Stimulated activated CD8-positive, alpha-beta memory T cell treated with anti-CD3 and anti-CD28 coated beads, Interleukin-15, amount 100 ng/mL, for 24 hours (primary cell): ENCODE data around the gene KEAP1.
"Not testable (repeated sequence)": the region's sequence is repeated elsewhere in the genome, so short reads cannot be mapped to it uniquely, and the experiment has no call there.

Experiments
- DNase-seq: peaks from one replicate; pipeline ENCODE4 v3.0.0-alpha.2; 2020; ENCODE audit warnings: low read depth

Gene KEAP1

DNA sequence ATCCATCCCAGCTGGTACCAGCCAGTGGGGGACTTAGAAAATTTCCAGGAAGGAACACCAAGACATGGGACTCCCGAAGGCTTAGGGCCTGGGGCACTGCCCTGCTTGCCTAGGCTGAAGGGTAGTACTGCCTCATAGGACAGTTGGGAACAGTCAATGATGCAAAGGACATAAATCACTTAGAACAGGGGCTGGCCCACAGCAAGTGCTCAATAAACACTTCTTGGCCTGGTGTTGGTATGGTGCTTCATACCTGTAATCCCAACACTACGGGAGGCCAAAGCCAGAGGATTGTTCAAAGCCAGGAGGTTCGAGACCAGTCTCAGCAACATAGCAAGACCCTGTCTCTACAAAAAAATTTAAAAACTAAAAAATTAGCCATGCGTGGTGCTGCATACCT, 5.8 kb downstream of the KEAP1 start:
- DNase-seq: no peak

DNA sequence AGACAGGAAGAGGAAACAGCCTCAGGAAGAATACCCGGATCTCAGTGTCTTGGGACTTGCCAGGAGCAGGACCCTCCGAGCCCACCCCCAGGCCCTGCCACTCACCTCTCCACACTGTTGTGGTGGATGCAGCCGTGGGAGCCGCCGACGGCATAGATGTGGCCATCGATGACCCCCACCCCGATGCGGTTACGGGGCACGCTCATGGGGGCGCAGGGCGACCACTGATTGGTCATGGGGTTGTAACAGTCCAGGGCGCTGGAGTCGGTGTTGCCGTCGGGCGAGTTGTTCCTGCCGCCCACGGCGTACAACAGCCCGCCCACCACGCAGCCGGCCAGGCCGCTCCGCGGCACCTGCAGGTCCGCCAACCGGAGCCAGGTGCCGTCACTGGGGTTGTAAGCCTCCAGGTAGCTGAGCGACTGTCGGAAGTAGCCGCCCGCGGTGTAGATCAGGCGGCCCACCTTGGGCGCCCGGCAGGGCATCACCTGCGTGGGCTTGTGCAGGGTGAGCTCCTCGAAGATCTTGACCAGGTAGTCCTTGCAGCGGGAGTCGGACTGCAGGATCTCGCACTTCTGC, 11.6 kb downstream of the KEAP1 start:
- DNase-seq: no peak

DNA sequence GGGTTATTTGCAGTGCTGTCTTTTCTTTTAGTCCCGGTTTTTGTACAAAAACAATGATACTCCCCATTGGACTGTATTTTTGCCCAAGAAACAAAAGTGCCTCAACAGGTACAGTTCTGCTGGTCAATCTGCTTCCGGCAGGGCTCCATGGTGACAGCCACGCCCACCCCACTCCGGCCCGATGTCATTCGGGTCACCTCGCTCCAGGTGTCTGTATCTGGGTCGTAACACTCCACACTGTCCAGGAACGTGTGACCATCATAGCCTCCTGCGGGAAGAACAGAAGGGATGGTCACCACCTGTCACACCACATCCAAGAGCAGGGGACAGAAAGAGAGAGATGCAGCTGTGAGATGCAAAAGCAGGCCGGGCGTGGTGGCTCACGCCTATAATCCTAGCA, 16.6 kb downstream of the KEAP1 start:
- DNase-seq: no peak

DNA sequence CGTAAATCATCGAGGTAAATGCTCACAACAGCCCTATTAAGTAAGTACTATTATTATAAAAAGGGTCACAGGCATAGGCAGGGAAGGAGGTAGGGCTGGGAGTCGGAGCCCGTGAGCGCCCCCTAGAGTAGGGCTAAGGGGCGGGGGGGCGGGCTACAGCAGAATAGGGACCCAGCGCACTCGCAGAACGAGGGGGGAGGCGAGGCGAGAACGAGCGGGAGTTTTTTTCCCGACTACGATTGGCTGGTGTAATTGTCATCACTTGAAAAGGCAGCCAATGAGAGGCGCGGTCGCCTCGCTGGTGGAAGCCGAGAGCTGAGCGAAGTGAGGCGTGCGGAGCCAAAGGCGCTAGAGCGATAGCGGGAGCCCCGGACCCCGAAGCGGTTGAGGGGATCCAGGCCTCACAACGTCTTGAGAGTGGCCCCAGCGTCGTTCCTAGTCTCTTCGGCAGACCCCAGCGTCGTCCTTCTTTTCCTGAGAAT, 24.2 kb downstream of the KEAP1 start:
- peak; percentile 54 for DNase-seq

DNA sequence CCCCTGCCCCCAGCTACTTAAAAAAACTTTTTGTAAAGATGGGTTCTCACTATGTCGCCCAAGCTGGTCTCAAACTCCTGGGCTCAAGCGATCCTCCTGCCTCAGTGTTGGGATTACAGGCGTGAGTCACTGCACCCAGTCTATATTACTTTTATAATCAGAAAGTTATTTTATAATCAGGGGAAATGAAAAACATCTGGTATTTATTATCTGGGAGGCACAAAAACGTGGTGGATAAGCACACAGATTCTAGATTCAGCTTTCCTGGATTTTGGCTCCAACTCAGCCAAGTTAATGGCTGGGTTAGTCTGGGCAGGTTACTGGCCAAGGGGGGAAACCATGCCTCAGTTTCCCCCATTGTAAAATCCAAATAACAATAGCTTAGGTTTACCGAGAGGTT, 24.7 kb downstream of the KEAP1 start:
- no peak for DNase-seq

DNA sequence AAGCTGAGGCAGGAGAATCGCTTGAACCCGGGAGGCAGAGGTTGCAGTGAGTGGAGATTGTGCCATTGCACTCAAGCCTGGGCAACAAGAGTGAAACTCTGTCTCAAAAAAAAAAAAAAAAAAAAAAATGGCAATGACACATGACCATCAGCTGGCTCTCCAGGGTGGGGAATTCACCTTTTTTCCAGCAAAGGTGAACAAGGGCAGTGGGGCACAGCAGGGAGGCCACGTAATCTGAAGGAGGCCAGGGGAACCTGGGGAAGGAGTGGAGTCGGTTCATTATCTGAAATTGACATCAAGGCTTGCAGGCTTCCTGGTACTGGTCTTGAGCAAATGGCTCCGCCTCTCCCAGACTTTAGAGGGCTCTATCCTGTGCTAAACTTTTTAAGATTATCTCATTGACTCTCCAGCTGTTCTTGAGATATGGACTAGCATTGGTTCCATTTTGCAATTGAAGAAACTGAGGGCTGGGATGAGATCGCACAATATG, 28.1 kb downstream of the KEAP1 start:
- DNase-seq: no peak

DNA sequence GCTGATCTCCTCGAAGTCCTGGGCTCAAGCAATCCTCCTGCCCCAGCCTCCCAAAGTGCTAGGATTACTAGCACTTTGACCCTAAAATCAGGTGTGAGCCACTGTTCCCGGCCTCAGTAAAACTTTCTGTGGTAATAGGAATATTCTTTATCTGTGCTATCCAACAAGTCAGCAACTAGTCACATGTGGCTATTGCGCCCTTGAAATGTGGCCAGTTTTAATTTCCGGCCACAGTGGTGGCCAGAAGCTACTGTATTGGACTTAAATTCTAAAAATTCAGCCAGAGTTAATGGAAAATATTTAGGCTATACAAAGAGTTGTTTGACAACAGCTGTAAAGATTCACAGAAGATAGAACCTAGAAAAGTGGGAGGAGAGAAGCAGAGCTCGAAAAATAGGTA, 30.0 kb downstream of the KEAP1 start:
- DNase-seq: no peak

DNA sequence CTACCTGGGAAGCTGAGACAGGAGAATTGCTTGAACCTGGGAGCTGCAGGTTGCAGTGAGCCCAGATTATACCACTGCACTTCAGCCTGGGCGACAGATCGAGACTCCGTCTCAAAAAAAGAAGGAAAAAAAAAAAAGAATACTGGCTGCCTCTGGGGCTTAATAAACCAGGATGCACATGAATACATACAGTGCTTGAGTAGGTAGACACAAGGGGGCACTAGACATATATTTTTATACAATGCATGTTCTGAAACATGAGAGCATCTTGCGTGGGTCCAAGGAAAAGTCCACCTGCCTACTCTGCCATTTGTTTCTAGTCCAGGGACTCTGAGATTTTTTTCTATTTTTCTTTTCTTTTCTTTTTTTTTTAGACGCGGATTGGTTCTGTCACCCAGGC, 31.2 kb downstream of the KEAP1 start:
- DNase-seq: no peak

DNA sequence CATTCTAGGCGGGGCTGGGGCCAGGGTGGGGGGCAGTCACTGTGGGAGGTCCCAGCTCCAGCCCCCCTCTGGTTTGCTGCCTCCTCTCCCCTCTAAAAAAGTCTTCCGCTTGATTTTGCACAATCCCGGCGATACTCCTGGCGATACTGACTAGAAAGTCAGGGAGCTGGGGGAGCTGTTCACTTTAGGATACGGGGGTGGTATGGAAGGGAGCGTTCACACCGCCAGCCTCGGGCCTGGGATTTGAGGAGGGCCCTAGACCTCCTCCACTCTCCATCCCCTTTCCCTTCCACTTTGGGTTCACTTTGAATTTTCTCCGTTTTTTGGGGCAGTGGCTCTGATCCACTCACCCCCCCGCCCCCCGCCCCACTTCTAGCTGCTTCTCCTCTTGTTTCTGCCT, 35.0 kb downstream of the KEAP1 start:
- no peak for DNase-seq

DNA sequence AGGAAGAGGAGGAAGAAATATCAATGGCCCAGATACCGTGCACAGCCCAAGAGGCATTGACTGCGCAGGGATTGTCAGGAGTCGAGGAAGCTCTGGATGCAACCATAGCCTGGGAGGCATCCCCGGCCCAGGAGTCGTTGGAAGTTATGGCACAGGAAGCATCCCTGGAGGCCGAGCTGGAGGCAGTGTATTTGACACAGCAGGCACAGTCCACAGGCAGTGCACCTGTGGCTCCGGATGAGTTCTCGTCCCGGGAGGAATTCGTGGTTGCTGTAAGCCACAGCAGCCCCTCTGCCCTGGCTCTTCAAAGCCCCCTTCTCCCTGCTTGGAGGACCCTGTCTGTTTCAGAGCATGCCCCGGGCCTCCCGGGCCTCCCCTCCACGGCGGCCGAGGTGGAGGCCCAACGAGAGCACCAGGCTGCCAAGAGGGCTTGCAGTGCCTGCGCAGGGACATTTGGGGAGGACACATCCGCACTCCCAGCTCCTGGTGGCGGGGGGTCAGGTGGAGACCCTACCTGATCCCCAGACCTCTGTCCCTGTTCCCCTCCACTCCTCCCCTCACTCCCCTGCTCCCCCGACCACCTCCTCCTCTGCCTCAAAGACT, 36.0 kb downstream of the KEAP1 start:
- DNase-seq: no peak

DNA sequence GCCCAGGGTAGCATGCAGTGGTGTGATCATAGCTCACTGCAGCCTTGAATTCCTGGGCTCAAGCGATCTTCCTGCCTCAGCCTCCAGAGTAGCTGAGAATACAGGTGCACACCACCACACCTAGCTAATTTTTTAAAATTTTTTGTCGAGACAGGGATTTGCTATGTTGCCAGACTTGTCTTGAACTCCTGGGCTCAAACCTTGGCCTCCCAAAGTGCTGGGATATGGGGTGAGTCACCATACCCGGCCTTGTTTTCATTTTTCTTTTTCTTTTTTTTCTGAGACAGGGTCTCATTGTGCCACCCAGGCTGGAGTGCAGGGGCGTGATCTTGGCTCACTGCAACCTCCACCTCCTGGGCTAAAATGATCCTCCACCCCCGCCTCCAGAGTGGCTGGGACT, 38.7 kb downstream of the KEAP1 start:
- DNase-seq: no peak

DNA sequence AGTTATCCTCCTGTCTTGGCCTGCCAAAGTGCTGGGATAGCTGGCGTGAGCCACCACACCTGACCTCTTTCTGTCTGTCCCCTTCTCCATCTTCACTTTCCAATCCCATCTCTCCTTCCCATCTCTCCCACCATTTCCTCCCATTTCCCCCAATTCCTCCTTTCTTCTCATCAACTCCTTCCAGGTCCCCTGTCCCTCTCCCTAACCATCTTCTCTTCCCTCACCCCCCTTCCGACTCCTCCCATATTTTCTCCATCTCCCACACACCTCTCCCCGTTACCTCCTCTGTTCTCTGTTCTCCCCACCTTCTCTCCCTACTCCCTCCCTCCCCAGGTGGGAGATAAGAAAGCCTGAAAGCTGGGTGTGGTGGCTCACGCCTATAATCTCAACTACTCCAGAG, 40.6 kb downstream of the KEAP1 start:
- no peak for DNase-seq

DNA sequence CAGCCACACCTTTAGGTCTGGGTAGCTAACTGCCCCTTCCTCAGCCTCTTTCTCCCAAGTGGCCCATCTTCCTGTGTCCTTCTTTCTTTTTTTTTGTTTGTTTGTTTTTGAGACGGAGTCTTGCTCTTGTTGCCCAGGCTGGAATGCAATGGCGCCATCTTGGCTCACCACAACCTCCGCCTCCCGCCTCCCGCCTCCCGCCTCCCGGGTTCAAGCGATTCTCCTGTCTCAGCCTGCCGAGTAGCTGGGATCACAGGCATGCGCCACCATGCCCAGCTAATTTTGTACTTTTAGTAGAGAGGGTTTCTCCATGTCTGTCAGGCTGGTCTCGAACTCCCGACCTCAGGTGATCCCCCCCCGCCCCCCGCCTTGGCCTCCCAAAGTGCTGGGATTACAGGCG, 41.1 kb downstream of the KEAP1 start:
- not testable (repeated sequence) for DNase-seq

DNA sequence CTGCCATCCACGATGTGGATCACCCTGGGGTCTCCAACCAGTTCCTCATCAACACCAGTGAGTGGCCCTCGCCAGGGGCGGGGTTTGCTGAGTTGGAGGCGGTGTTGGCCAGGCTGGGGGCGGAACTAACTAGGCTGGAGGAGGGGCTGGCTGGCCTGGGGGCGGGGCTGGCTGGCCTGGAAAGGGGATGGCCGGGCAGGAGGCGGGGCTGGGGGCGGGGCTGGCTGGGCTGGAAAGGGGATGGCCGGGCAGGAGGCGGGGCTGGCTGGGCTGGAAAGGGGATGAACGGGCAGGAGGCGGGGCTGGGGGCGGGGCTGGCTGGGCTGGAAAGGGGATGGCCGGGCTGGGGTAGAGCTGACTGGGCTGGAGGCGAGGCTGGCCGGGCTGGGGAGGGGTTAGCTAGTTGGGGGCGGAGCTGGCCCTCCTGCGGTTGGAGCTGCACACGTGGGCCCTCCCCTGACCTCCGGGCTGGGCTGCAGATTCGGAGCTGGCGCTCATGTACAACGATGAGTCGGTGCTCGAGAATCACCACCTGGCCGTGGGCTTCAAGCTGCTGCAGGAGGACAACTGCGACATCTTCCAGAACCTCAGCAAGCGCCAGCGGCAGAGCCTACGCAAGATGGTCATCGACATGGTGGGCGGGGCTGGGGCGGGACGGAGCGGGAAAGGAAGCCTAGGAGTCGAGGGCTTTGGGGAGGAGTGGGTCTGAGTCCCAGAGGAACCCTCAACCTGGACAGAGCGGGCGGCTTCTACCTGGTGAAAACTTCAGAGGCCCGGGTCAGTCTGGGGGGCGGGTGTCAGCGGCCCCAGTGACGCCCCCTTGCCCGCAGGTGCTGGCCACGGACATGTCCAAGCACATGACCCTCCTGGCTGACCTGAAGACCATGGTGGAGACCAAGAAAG, 41.9 kb downstream of the KEAP1 start:
- peak; percentile 58 for DNase-seq

DNA sequence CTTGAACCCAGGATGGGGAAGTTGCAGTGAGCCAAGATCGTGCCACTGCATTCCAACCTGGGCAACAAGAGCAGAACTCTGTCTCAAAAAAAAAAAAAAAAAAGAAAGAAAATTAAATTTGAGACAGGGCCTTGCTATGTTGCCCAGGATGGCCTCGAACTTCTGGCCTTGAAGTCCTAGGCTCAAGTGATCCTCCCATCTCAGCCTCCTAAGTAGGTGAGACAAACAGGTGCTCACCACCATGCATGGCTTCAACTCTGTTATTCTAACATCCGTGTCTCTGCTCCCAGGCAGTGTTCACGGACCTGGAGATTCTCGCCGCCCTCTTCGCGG, 42.5 kb downstream of the KEAP1 start:
- no peak for DNase-seq

DNA sequence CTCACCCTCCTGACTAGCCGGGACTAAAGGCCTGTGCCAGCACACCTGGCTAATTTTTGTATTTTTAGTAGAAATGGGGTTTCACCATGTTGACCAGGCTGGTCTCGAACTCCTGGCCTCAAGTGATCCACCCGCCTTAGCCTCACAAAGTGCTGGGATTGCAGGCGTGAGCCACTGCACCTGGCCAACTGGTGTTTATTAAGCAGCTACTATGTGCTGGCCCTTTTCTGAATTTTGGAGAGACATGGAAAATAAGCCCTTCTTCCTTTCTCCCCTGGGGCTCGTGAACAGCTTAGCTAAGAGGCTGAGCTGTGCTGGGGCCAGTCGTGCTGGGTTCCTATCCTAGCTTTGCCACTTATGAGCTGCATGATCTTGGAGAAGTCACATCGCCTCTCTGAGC, 44.4 kb downstream of the KEAP1 start:
- DNase-seq: not testable (repeated sequence)

DNA sequence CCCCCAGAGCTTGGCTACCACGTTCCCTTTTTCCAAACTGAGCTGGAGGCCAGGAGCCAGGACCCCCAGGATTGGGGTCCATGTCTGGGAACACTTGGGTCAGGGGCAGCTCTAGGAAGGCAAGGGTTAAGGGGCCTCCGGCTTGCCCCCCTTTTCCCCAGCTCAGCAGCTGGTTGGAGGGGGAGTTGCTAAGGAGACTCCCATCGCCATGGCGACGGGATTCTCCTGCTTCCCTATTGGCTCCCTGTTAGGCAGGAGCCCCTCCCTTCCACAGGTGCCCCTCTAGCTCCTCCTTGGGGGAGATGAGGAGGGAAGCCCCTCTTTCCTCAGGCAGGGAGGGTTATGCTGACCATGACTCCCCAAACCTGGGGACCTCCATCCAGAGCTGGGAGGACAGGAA, 48.9 kb downstream of the KEAP1 start:
- no peak for DNase-seq

DNA sequence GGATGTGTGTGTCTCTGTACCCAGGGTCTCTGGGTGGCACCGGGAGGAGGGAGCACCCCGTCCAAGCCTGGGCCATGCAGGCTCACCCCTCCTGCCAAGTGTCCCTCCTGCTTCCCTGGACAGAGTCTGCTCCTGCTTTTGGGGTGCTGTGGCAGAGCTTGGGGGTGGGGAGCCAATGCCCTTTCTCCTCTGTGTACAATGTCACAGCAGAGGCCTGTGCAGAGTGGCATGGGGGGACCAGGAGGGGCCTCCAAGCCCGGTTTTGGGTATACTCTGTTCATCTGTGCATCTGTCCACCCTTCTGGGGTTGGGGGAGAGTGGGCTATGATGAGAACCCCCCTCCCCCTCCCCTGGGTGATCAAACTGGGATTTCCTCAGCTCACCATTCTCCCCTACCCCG, 49.3 kb downstream of the KEAP1 start:
- DNase-seq: no peak

DNA sequence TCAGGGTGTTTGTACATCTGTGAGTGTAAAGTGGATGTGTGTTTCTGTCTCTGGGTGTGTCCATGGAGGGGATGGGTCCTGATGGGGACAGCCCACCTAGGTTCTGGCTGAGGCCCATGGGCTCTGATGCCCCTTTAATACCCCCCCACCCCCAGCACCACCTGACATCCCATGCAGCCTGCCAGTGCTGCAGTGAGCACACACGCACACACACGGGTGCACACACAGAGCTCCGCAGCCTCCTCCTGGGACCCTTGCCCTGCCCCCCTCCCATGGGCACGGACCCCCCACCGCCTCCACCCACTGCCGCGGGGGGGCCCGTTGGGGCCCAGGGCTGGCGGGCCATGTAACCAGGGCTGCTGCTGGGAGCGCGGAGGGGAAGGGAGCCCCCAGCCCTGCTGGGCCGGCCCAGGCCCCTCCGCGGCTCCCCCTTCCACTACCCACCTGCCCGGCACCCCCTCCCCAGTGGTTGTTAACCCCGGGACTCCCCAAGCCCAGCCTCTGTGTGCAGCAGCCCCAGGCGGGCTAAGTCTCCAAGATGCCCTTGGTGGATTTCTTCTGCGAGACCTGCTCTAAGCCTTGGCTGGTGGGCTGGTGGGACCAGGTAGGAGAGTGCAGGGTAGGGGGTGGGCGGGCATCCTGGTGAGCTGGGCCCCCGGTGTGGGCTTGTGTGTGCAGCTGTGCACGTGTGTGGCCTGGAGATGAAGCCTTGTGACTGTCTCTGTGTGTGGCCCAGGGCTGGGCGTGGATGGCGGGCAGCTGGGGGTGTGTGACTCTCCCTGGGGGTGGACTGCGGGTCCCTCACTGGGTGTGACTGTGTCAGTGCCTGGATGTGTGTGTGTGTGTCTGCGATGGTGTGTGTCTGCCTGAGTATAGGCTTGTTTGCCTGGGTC, 50.2 kb downstream of the KEAP1 start:
- no peak for DNase-seq

DNA sequence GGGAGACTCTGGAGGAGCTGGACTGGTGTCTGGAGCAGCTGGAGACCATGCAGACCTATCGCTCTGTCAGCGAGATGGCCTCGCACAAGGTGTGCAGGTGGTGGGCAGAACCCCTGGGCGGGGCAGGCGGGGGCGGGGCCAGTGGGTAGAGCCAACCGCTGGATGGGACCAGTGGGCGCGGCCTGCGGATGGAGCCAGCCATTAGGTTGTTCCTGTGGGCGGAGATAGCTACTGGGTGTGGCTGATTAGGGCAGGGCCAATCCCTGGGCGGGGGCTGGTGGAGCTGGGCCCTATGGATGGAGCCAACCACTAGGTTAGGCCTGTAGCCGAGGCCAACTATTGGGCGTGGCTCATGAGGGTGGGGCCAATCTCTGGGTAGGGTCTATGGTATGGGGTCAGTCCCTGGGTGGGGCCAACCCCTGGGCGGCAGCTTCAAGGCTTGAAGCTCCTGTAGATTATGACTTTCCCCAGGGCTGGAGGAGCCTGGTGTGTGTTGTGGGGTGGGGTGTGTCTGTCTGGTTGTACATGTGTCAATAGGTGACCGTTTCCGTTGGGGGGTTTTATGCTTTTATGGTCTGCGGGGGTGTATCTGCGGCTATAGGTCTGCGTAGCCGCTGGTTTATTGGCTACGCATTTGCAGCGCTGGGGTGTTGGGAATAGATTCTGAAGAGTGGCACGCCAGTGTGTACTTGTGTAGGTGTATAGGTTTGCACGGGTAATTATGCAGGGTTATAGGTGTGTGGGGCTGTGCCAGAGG, 52.1 kb downstream of the KEAP1 start:
- DNase-seq: no peak

DNA sequence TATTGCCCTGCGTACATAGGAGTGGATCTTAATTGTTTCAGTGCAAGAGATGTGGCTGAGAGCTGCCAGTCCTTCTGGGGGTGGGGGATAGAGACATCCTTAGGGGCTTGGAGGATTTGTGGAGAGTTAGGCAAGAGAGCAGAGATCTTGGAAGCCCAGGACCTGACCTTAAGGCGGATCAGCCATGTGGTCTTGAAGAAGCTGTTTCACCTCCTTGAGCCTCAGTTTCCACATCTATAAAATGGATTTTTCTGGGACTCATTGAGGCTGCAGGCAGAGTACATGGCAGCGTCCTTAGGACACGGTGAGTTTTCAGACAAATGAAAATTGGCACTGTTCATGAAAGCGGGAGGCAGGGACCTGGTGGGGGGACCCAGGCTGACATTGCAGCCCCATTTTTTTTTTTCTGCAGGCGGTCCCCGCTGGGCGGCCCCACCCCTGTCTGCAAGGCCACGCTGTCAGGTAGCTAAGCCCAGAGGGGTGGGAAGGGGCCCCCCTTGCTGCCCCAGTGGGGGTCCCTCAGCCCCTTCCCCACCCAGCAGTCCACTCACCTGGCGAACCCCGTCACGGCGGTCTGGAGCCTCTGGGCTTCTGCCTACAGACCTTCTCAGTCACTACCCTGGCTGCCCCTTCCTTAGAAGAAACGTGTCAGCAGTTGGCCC, 52.8 kb downstream of the KEAP1 start:
- no peak for DNase-seq
